SH-SY5Y (cell line): ENCODE data around the gene SSNA1.

Experiments
- GATA2 ChIP-seq: IDR thresholded peaks from 2 replicates; pipeline ENCODE4 v1.6.1; 2011; ENCODE audit warnings: mild to moderate bottlenecking, low read depth, low read length
- GATA3 ChIP-seq: IDR thresholded peaks from 2 replicates; pipeline ENCODE4 v1.6.1; 2011; ENCODE audit warnings: low read depth, mild to moderate bottlenecking, low read length, moderate library complexity

DNA sequence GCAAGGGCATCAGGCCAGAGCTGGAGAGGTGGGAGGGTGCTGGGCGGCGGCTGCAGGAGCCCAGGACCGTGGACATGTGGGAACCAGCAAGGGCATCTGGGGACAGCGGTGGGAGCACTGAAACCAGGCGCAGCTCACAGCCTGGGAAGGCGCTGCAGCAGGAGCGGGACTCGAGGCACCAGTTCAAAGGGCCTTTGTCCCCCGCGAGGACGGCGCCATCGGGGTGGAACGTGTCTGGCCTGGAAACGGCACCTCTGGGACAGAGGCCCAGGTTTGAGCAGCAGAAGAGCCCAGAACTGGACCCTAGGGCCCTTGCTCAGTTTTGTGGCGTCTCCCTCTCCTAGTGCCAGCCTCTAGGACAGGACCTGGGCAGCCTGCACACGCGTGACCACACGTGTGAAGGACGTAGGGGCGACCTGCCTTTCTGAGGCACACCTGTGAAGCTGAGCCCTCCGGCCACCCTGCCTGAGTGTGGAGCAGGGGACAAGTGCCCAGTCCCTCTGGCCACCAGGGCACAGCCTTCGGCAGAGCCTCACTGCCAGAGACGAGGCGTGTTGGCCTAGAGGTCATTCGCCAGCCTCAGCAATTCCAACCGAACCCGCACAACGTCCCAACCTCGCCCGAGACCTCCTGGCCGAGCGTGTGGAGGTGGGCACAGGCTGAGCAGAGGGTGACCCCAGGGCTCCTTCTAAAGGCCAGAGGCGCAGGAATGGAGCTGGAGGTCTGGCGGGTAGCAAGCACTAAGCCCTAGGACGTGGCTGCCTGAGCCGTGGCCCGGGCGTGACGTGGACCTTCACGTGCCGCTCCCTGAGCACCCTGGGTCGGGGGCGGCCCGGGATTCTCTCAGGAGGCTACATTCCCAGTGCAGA, 14.4 kb upstream of the SSNA1 start:
- no peak for TF ChIP-seq GATA2
- no peak for TF ChIP-seq GATA3
